ENCODE data around the gene MSH3.

Gene MSH3

GRCh38 chr5:80619086-80619485, 35.4 kb upstream of the MSH3 start:
- TF ChIP-seq CTCF (IDR thresholded peaks at IDR 0.05; ENCODE audit: low read depth, low read length): no peak
- no peak for DNase-seq (ENCODE audit: extremely low read depth, low read depth)

- TF ChIP-seq CTCF (IDR thresholded peaks at IDR 0.05; ENCODE audit: low read depth, low read length): no peak
- DNase-seq (ENCODE audit: extremely low read depth, low read depth): no peak
These were observed 34.2 kb upstream of the MSH3 start for GRCh38 chr5:80620211-80620610.

- no peak for TF ChIP-seq CTCF (IDR thresholded peaks at IDR 0.05; ENCODE audit: low read depth, low read length)
- DNase-seq (ENCODE audit: extremely low read depth, low read depth): no peak
These were observed 31.7 kb upstream of the MSH3 start for GRCh38 chr5:80622756-80623155.

- no peak for DNase-seq (ENCODE audit: extremely low read depth, low read depth)
- TF ChIP-seq CTCF (IDR thresholded peaks at IDR 0.05; ENCODE audit: low read depth, low read length): no peak
These were observed 30.5 kb upstream of the MSH3 start for GRCh38 chr5:80623999-80624398.

- DNase-seq (ENCODE audit: extremely low read depth, low read depth): no peak
- TF ChIP-seq CTCF (IDR thresholded peaks at IDR 0.05; ENCODE audit: low read depth, low read length): no peak
These were observed 29.2 kb upstream of the MSH3 start for GRCh38 chr5:80625230-80625629.

- no peak for DNase-seq (ENCODE audit: extremely low read depth, low read depth)
- no peak for TF ChIP-seq CTCF (IDR thresholded peaks at IDR 0.05; ENCODE audit: low read depth, low read length)
These were observed 25.2 kb upstream of the MSH3 start for GRCh38 chr5:80629281-80629680.

- DNase-seq (ENCODE audit: extremely low read depth, low read depth): no peak
- TF ChIP-seq CTCF (IDR thresholded peaks at IDR 0.05; ENCODE audit: low read depth, low read length): no peak
These were observed 22.9 kb upstream of the MSH3 start for GRCh38 chr5:80631278-80632259.

Data from AG09319 (cell line).